ENCODE results near the gene MEX3D.

GRCh38 chr19:1591421-1592023, 23.4 kb upstream of the MEX3D start:
- TF ChIP-seq ZNF114 (tag by site-specific recombination; IDR thresholded peaks at IDR 0.05) (no peak), MYNN (tag by site-specific recombination; IDR thresholded peaks at IDR 0.05; ENCODE audit: borderline replicate concordance) (no peak), CTCF (tag by site-specific recombination; IDR thresholded peaks at IDR 0.05) (no peak), AEBP2 (tag by site-specific recombination; IDR thresholded peaks at IDR 0.05; ENCODE audit: borderline replicate concordance) (no peak), HOXA7 (CRISPR knock-in tag; IDR thresholded peaks at IDR 0.05; ENCODE audit: borderline replicate concordance) (no peak)
